Fibroblast of upper back skin (primary cell): ENCODE measurements around the gene COMMD6.

ENCODE experiments used
- DNase-seq: peaks from one replicate; pipeline ENCODE4 v3.0.0-alpha.2; 2013

Gene COMMD6

GRCh38 chr13:75521956-75522355, 15.7 kb downstream of the COMMD6 start:
- DNase-seq, result no peak

- DNase-seq, result no peak
Observed at GRCh38 chr13:75518439-75519088, 19.1 kb downstream of the COMMD6 start.

DNA sequence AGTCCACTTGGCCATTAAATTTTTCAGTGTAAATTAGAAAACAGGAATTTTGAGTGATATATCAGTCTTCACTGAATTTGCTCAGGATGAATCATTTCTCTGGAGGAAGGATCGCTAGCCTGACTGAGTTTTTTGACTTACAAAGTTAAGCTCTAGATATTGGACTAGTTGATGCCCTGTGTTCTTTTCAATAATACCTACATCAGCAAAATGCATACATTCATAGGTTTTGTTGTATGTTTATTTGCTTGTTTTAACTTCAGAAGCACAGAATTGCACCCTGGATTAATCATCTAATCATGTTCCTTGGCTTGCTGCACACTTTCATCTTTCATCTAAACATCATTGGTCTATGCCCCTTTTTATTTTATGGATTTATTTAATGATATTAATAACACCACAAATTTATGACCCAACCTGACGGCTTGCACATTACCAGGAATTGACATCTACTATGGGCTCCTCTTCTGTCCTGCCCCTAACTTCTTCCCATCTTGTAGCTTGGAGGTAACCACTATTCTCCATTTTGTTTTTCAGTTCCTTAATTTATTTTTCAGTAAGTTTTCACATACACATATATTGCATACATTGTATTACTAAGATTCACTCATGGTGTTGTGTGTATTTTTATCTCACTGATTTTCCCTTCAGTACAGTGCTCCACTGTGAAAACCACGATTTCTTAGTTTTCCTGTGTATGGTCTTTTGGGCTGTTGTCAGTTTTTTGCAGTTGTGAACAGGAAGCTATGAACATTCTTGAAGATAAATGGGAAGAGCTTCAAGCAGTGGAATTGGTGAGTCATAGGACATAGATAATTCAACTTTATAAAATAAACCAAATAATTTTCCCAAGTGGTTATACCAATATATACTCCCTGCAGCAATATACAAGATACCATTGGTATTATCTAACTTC, 23.3 kb downstream of the COMMD6 start:
- DNase-seq, result peak; percentile 48

GRCh38 chr13:75513271-75513670, 24.4 kb downstream of the COMMD6 start:
- no peak for DNase-seq

DNA sequence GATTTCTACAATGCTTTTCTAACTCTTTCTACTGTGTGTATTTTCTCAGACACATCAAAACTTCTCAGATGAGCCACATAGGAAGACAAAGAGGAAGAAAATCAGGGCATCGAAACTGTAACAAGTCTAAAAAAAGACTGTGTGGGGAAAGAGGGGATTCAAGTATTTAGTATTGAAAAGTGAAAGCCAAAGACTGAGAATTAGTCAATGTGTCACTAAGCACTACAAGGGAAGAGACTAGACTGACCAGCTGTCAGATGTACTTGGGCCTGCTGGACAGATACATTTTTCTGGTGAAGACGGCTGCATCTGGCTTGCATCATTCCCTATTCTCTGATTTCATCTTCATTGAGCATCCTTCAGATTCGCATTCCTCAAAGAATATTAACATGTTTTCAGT, 25.4 kb downstream of the COMMD6 start:
- peak; percentile 17 for DNase-seq

GRCh38 chr13:75511051-75511625, 26.5 kb downstream of the COMMD6 start:
- DNase-seq, result no peak

DNA sequence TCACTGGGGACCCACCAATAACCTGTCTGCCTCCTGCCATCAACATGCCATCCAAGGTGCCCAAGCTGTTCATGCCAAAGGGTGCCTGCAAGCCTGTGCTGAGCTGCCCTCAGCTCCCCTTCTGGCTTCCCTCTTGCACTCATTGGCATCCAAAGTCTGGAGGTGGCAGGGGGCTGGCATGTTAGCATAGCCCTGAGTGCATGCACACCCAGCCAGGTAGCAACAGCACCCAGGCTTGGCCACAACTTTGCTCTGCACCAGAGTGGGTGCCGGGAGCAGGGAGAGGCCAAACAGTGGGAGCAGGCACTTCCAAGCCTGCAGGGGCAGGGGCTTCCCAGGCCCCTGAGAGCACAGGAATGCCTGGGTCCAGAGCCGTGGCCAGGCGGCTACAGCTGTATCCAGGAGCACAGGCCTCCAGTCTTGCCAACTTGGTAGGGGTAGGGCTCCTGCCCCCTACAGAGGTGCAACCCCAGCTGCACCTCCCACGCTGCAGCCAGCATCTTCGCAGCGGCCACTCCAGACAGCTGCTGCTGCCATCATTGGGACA, 29.6 kb downstream of the COMMD6 start:
- DNase-seq, result no peak

GRCh38 chr13:75507027-75508001, 30.3 kb downstream of the COMMD6 start:
- DNase-seq, result no peak

GRCh38 chr13:75506018-75506417, 31.6 kb downstream of the COMMD6 start:
- DNase-seq, result no peak

GRCh38 chr13:75505327-75505726, 32.3 kb downstream of the COMMD6 start:
- DNase-seq, result no peak

GRCh38 chr13:75495938-75496337, 41.7 kb downstream of the COMMD6 start:
- peak; percentile 85 for DNase-seq

- DNase-seq, result no peak
Observed at GRCh38 chr13:75494491-75494890, 43.1 kb downstream of the COMMD6 start.

DNA sequence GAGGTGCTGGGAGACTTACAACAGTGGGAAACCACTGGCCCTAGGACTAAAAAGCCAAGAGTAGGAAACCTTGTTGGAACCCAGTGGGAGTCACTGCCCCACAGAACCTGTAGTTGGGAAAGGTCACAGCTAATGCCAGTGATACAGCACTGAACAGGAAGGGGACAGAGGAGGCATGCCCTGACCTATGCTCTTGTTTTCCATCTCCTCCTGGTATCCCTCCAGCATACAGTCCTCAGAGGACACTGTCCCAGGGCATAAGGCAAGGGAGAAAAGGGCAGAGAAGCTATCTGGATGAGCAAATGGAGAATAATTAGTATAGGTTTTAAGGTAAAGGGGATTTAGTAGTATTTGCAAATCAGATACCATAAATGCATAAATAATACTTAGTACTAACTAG, 44.5 kb downstream of the COMMD6 start:
- no peak for DNase-seq

DNA sequence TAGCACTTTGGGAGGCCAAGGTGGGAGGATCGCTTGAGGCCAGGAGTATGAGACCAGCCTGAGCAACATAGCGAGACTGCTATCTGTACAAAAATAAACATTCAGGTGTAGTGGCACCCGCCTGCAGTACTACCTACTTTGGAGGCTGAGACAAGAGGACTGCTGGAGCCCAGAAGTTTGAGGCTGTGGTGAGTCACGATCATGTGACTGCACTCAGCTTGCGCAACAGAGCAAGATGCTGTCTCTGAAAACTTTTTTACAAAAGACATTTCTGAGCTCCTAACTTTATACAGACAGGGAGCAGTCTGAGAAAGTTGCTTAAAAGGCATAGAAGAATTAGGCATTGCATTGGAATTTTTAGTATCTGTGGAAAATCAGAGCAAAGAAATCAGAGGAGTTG, 45.3 kb downstream of the COMMD6 start:
- peak; percentile 64 for DNase-seq

GRCh38 chr13:75491376-75491775, 46.3 kb downstream of the COMMD6 start:
- DNase-seq, result no peak

DNA sequence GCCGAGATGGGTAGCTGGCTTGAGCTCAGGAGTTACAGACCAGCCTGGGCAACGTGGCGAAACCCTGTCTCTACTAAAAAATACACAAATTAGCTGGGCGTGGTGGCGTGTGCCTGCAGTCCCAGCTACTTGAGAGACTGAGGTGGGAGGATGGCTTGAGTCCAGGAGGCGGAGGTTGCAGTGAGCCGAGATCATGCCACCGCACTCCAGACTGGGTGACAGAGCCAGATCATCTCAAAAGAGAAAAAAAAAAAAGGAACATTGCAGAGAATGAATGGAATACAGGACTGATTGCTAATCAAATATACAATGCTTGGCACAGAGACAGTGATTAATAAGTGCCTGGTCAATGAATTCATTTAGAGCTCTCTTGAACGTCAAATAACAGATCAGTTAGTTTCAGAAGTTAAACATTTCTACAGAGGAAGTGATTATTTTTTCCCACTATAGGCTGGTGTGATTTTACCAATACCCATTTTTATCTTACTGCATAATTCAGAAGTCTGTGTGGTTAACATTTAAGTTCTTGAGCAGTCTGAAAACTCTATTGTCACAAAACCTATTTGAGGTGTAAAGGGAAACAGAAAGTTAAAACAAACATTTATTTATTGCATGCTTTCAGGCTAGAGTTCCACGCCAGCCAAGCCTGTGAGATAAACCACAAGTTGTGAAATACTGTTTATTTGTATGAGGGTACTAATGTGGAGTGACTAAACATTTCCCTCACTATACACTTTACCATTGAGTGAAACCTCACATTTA, 48.0 kb downstream of the COMMD6 start:
- DNase-seq, result no peak

DNA sequence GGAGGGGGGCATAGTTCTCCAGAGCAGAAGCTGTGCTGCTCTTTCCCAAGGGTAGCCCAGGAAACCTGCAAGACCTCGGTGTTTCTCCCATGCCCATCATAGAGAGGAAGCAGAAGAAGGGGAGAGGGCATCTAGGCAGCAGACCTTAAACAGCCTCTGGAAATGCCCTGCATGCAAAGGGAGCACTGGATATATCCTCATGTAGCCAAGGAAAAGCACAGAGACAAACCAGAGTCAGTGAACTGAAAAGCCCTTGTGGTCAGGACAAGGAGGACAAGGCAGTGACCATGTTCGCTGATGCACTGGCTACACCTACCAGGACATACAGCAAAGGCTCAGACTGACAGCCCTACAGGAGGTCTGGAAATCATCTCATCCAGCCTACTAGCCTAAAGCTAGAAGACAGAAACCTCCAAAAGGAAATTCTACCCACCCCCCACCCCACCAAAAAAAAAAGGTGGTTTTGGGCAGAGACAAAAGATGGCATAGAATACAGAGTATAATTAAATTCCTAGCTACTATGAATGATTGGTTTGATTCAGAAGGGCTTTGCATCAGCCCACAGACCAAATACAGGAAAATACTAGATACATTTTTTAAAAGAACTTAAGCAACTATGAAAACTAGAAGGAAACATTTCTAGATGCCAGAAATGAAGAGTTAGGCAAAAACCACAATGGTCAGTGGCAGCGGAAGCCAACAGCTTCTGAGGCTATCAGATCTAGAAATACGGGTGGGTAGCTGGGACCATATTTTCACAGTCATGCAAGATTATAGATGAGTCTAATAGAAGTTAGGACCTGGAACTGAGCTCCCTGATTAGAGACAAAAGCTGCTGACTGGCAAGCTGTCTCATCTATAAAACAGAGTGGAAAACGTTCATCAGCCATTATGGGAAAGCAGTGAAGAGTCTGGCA, 51.2 kb downstream of the COMMD6 start:
- no peak for DNase-seq

- DNase-seq, result peak; percentile 62
Observed at GRCh38 chr13:75485286-75486062, 52.2 kb downstream of the COMMD6 start.

GRCh38 chr13:75482820-75483079, 54.9 kb downstream of the COMMD6 start:
- no peak for DNase-seq
